CD4-positive, CD25-positive, alpha-beta regulatory T cell (primary cell): ENCODE data around the gene GLRA1. TPM values are rescaled to one million over a fixed set of nuclear protein-coding genes. Genes with fewer than 3 reads are reported as not detected.

Experiments
- ATAC-seq, 2 donors: fragments of 150-1000 bp; cut with Tn5 transposase; one replicate each; pipeline ENCODE4 v1.10.0; 2021; ENCODE audit warnings: low read depth in 2 of 2, moderate number of reproducible peaks in 2 of 2, moderate library complexity in 1 of 2
- DNase-seq, 3 donors: peaks; one replicate each; pipeline versions ENCODE4 v3.0.0 to v3.0.0-alpha.2; 2012 to 2022; ENCODE audit warnings: mixed read lengths in 1 of 3
- H3K27ac ChIP-seq: one replicate; pipeline ENCODE4 v1.7.0; 2013; ENCODE audit warnings: mild to moderate bottlenecking, low read length; ENCODE audit not compliant: insufficient read depth, poor library complexity, severe bottlenecking
- H3K27me3 ChIP-seq: one replicate; pipeline ENCODE4 v1.7.0; 2013; ENCODE audit warnings: low read length; ENCODE audit not compliant: control insufficient read depth, insufficient read depth
- H3K36me3 ChIP-seq: one replicate; pipeline ENCODE4 v1.7.0; 2013; ENCODE audit warnings: mild to moderate bottlenecking, low read length, moderate library complexity; ENCODE audit not compliant: control insufficient read depth, insufficient read depth
- H3K4me1 ChIP-seq: 2 replicates; pipeline ENCODE4 v1.7.0; 2013; ENCODE audit warnings: mild to moderate bottlenecking, low read length; ENCODE audit not compliant: insufficient read depth, control insufficient read depth, poor library complexity, severe bottlenecking
- H3K4me3 ChIP-seq: one replicate; pipeline ENCODE4 v1.7.0; 2013; ENCODE audit warnings: low read depth, mild to moderate bottlenecking, low read length, moderate library complexity
- H3K9me3 ChIP-seq, 2 experiments: 1 replicate in 1 of 2; 2 replicates in 1 of 2; pipeline ENCODE4 v1.7.0; 2013; ENCODE audit warnings: low read length in 2 of 2, mild to moderate bottlenecking in 1 of 2, moderate library complexity in 1 of 2; ENCODE audit not compliant: control insufficient read depth in 2 of 2
- H3K27ac Mint-ChIP-seq, 3 donors: one replicate each; pipeline ENCODE4 v1.8.0; 2020 to 2022; ENCODE audit warnings: mild to moderate bottlenecking in 3 of 3, mixed read lengths in 3 of 3, moderate library complexity in 2 of 3
- H3K27me3 Mint-ChIP-seq: one replicate; pipeline ENCODE4 v1.8.0; 2022; ENCODE audit warnings: mild to moderate bottlenecking, mixed read lengths
- H3K36me3 Mint-ChIP-seq: one replicate; pipeline ENCODE4 v1.8.0; 2020; ENCODE audit warnings: mixed read lengths
- H3K4me1 Mint-ChIP-seq, 4 donors: one replicate each; pipeline ENCODE4 v1.8.0; 2020 to 2022; ENCODE audit warnings: mixed read lengths in 4 of 4, mild to moderate bottlenecking in 1 of 4
- H3K4me3 Mint-ChIP-seq, 4 donors: one replicate each; pipeline ENCODE4 v1.8.0; 2020 to 2022; ENCODE audit warnings: mild to moderate bottlenecking in 4 of 4, mixed read lengths in 4 of 4, moderate library complexity in 3 of 4
- H3K9me3 Mint-ChIP-seq, 7 donors: one replicate each; pipeline ENCODE4 v1.8.0; 2020 to 2022; ENCODE audit warnings: mixed read lengths in 7 of 7, mild to moderate bottlenecking in 3 of 7, moderate library complexity in 2 of 7
- polyA plus RNA-seq, 4 donors: library from polyadenylated mRNA; unstranded; fragments of 300-500 nt; fragmentation: Illumina TruSeq; gene quantifications; one replicate each; pipeline ENCODE4 v1.2.3, GENCODE V29; 2021
- total RNA-seq: library from RNA; stranded (reverse); gene quantifications from one replicate; pipeline ENCODE4 v1.2.3, GENCODE V29; 2022

GLRA1 gene
- total and polyA plus RNA-seq, 5 donors from 2014 or later, result not detected

- Mint-ChIP-seq H3K36me3 (no peaks in the 10 kb centered on the region), H3K4me3 (peak overlapping the region in 1 of 4 donors; percentile 54), H3K4me1 (peaks cover 5 to 42% (median 13%) of the 10 kb centered on the region in 4 donors), H3K27ac (no peak overlapping the region), H3K9me3 (peaks cover 0 to 2% (median 0%) of the 10 kb centered on the region in 7 donors), H3K27me3 (peaks cover 5% of the 10 kb centered on the region)
- Histone ChIP-seq H3K36me3 (no peaks in the 10 kb centered on the region), H3K27me3 (no peaks in the 10 kb centered on the region), H3K27ac (no peak overlapping the region), H3K9me3 (no peaks in the 10 kb centered on the region), H3K4me3 (peak overlapping the region; percentile 43), H3K4me1 (peaks cover 4% of the 10 kb centered on the region)
- peak in 1 of 2 donors; percentile 20 for ATAC-seq
- peak in 1 of 3 donors; percentile 22 for DNase-seq
These were observed 23.4 kb upstream of the GLRA1 start for GRCh38 chr5:151947931-151948608.

DNA sequence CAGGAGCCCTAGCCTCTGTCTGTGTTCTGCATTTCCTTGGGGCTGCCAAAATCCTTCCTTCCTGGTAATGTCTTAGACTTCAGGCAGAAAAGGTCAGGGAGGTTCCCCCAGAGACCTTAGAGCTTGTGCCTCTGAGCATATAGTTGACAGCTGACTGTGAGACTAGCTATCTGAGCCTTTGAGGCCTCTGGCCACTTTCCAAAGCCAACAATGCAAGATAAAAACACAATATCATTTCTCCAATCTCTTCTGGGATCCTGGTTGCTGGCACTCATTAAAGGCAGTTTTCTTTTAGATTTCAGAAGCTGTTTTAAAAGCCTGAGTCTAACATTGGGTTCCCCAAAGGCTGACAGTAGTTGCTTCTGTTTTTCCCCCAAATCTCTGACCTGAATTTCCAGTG is 13.2 kb upstream of the GLRA1 start:
- no peak overlapping the region for H3K27ac Mint-ChIP-seq
- Histone ChIP-seq H3K27me3 (no peaks in the 10 kb centered on the region), H3K4me3 (no peak overlapping the region), H3K9me3 (no peaks in the 10 kb centered on the region), H3K27ac (no peak overlapping the region), H3K4me1 (no peaks in the 10 kb centered on the region), H3K36me3 (no peaks in the 10 kb centered on the region)
- no peaks in the 10 kb centered on the region for H3K36me3 Mint-ChIP-seq
- H3K4me1 Mint-ChIP-seq, result peaks cover 0 to 5% (median 2%) of the 10 kb centered on the region in 4 donors
- ATAC-seq (no peak), DNase-seq (no peak)
- H3K4me3 Mint-ChIP-seq, result no peak overlapping the region
- peaks cover 0 to 15% (median 5%) of the 10 kb centered on the region in 7 donors for H3K9me3 Mint-ChIP-seq
- no peaks in the 10 kb centered on the region for H3K27me3 Mint-ChIP-seq

DNA sequence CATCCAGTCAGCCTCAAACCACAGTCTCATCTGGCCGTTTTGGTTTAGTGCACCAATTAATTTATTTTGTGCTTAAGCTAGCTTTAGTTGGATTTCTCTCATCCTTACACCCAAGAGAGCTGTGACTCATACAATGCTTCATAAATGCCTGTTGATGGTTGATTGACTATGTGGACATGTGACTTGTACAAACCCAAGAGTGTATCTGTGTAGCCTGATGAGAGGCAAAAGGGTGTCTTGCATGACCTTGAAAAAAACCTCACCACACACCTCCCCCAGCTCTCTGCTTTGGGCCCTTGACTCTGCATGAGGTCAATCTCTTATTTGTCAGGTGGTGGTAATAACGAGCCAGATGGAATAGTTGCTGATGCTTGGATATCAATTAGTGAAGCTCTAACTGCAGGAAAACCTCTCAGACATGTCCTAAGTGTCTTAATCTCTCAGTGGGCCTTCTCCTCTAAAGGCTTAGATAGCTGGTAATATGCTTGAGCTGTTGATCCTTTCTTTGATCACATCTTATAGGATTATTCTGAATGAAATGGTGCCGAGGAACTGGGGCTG is 10.6 kb upstream of the GLRA1 start:
- no peak for ATAC-seq
- H3K36me3 Mint-ChIP-seq, result no peaks in the 10 kb centered on the region
- H3K36me3 ChIP-seq, result no peaks in the 10 kb centered on the region
- no peak overlapping the region for H3K27ac Mint-ChIP-seq
- peaks cover 0 to 28% (median 9%) of the 10 kb centered on the region in 7 donors for H3K9me3 Mint-ChIP-seq
- no peaks in the 10 kb centered on the region for H3K27me3 ChIP-seq
- H3K27ac ChIP-seq, result no peak overlapping the region
- DNase-seq, result no peak
- peaks cover 0 to 5% (median under 1%) of the 10 kb centered on the region in 4 donors for H3K4me1 Mint-ChIP-seq
- H3K27me3 Mint-ChIP-seq, result no peaks in the 10 kb centered on the region
- H3K4me3 Mint-ChIP-seq, result no peak overlapping the region
- H3K4me3 ChIP-seq, result no peak overlapping the region
- no peaks in the 10 kb centered on the region for H3K4me1 ChIP-seq
- H3K9me3 ChIP-seq, result peaks cover 10 to 14% of the 10 kb centered on the region in 2 experiments

GRCh38 chr5:151931260-151931659 is 6.6 kb upstream of the GLRA1 start:
- H3K27me3 Mint-ChIP-seq, result peaks cover 10% of the 10 kb centered on the region
- no peak overlapping the region for H3K27ac Mint-ChIP-seq
- Histone ChIP-seq H3K9me3 (peaks cover 10 to 14% of the 10 kb centered on the region in 2 experiments), H3K27me3 (peaks cover 2% of the 10 kb centered on the region), H3K27ac (no peak overlapping the region), H3K4me1 (no peaks in the 10 kb centered on the region), H3K36me3 (no peaks in the 10 kb centered on the region), H3K4me3 (no peak overlapping the region)
- H3K9me3 Mint-ChIP-seq, result peaks cover 0 to 29% (median 9%) of the 10 kb centered on the region in 7 donors
- H3K4me3 Mint-ChIP-seq, result no peak overlapping the region
- ATAC-seq (no peak), DNase-seq (no peak)
- H3K36me3 Mint-ChIP-seq, result no peaks in the 10 kb centered on the region
- peaks cover 0 to 5% (median 0%) of the 10 kb centered on the region in 4 donors for H3K4me1 Mint-ChIP-seq

- Histone ChIP-seq H3K4me3 (no peak overlapping the region), H3K27ac (no peak overlapping the region), H3K36me3 (no peaks in the 10 kb centered on the region), H3K9me3 (peaks cover 1 to 3% of the 10 kb centered on the region in 2 experiments), H3K27me3 (peaks cover 3% of the 10 kb centered on the region), H3K4me1 (no peaks in the 10 kb centered on the region)
- Mint-ChIP-seq H3K4me1 (peaks cover 0 to 6% (median 0%) of the 10 kb centered on the region in 4 donors), H3K9me3 (peaks cover 0 to 17% (median 5%) of the 10 kb centered on the region in 7 donors), H3K27me3 (peaks cover 32% of the 10 kb centered on the region), H3K36me3 (peaks cover 3% of the 10 kb centered on the region), H3K4me3 (no peak overlapping the region), H3K27ac (no peak overlapping the region)
- DNase-seq (no peak), ATAC-seq (no peak)
These were observed 1.5 kb upstream of the GLRA1 start for GRCh38 chr5:151926188-151926587.

DNA sequence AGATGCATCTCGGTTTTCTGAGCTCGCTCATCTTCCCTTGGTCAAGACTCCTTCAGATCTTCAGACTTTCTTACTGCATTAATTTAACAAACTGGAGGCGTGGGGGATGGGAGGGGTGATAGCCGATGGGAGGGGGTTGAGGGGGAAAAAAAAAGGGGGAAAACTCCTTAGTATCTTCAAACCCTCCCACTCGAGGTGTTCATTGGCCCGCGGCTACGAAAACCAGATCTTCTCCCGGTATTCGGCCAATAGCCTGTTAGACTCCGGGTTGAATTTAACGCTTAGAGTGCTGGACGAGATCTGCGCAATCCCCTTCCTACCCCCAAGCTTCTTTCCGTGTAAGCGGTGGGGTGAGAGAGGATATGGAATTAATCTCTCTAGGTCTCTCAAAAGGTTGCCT is 689 bp upstream of the GLRA1 start:
- no peaks in the 10 kb centered on the region for H3K36me3 ChIP-seq
- no peak overlapping the region for H3K4me3 Mint-ChIP-seq
- ATAC-seq, result no peak
- H3K4me3 ChIP-seq, result no peak overlapping the region
- H3K27me3 Mint-ChIP-seq, result peaks cover 34% of the 10 kb centered on the region
- H3K4me1 Mint-ChIP-seq, result peaks cover 0 to 6% (median 0%) of the 10 kb centered on the region in 4 donors
- H3K9me3 ChIP-seq, result no peaks in the 10 kb centered on the region
- H3K4me1 ChIP-seq, result no peaks in the 10 kb centered on the region
- no peak for DNase-seq
- H3K36me3 Mint-ChIP-seq, result peaks cover 3% of the 10 kb centered on the region
- peaks cover 0 to 13% (median 5%) of the 10 kb centered on the region in 7 donors for H3K9me3 Mint-ChIP-seq
- H3K27ac ChIP-seq, result no peak overlapping the region
- no peak overlapping the region for H3K27ac Mint-ChIP-seq
- peaks cover 3% of the 10 kb centered on the region for H3K27me3 ChIP-seq

GRCh38 chr5:151923866-151924476 is 680 bp downstream of the GLRA1 start:
- H3K9me3 ChIP-seq, result no peaks in the 10 kb centered on the region
- Mint-ChIP-seq H3K9me3 (peaks cover 0 to 13% (median 5%) of the 10 kb centered on the region in 7 donors), H3K36me3 (peaks cover 3% of the 10 kb centered on the region), H3K4me3 (no peak overlapping the region), H3K27me3 (peaks cover 34% of the 10 kb centered on the region), H3K4me1 (peaks cover 0 to 6% (median 0%) of the 10 kb centered on the region in 4 donors), H3K27ac (no peak overlapping the region)
- no peaks in the 10 kb centered on the region for H3K36me3 ChIP-seq
- ATAC-seq (no peak), DNase-seq (peak in 1 of 3 donors; percentile 7)
- no peaks in the 10 kb centered on the region for H3K4me1 ChIP-seq
- H3K27ac ChIP-seq, result no peak overlapping the region
- H3K27me3 ChIP-seq, result peaks cover 3% of the 10 kb centered on the region
- H3K4me3 ChIP-seq, result no peak overlapping the region
